Fibroblast of lung (primary cell): ENCODE data around the gene TBXAS1.

Source experiments
- EZH2 ChIP-seq: IDR thresholded peaks from 2 replicates; pipeline ENCODE4 v1.5.1; 2012; ENCODE audit warnings: low read length, control low read depth, mild to moderate bottlenecking; ENCODE audit errors: missing control alignments
- TF ChIP-seq, protein P1 (sequence below), 2 donors: IDR thresholded peaks in 1 of 2; conservative IDR thresholded peaks in 1 of 2; 1 replicate in 1 of 2; 2 replicates in 1 of 2; pipeline ENCODE4 v1.5.1; 2011 to 2012; ENCODE audit warnings: low read length in 2 of 2, control low read depth in 1 of 2, inconsistent platforms in 1 of 2, low read depth in 1 of 2, mild to moderate bottlenecking in 1 of 2

DNA sequence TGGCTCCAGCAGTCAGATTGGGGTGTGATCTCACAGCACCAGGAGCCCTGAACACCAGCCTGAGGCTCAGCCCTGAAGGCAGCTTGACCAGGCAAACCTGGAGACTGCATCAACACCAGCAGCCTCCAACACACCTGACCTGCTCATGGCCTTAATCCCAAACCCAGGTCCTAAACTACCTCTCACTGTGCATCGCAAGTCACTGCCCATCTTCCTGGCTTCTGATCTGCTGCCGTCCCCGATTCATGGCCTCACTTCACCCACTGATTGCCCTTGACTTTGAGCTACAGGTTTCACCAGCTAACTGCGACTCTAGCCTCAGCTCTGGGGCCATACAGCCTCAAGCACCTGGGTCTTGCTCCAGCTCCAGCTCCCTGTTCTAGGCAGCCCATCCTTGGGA, 184.6 kb downstream of the TBXAS1 start:
- TF ChIP-seq, protein P1, sequence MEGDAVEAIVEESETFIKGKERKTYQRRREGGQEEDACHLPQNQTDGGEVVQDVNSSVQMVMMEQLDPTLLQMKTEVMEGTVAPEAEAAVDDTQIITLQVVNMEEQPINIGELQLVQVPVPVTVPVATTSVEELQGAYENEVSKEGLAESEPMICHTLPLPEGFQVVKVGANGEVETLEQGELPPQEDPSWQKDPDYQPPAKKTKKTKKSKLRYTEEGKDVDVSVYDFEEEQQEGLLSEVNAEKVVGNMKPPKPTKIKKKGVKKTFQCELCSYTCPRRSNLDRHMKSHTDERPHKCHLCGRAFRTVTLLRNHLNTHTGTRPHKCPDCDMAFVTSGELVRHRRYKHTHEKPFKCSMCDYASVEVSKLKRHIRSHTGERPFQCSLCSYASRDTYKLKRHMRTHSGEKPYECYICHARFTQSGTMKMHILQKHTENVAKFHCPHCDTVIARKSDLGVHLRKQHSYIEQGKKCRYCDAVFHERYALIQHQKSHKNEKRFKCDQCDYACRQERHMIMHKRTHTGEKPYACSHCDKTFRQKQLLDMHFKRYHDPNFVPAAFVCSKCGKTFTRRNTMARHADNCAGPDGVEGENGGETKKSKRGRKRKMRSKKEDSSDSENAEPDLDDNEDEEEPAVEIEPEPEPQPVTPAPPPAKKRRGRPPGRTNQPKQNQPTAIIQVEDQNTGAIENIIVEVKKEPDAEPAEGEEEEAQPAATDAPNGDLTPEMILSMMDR (conservative IDR thresholded peaks at IDR 0.05 in 1 of 2, IDR thresholded peaks at IDR 0.05 in 1 of 2; ENCODE audit: low read depth in 1 of 2, low read length in 2 of 2), result no peak
- TF ChIP-seq EZH2, result no peak
